ENCODE data around the gene PRSS53.

PRSS53 gene

DNA sequence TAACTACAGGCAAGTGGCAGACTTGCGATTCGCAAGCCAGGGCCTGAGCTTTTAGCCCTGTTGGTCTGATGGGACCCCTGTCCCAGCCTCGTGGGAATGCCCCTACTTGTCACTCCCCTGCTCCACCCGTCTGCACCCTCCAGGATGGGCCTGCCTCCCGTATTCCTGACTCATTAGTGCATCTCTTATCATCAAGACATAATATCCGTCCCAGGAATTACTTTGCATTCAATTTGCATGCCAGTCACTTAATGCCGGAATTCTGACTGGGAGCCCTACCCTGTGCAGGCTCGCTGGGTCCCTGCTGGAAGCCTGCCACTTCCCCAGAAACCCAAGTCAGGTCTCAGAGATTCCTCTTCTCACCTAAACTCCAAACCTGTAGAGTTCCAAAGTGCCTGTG is 3.3 kb downstream of the PRSS53 start:
- no peak overlapping the region for H3K4me3 ChIP-seq (ENCODE audit: low read depth, low read length)
- no peak overlapping the region for H3K27ac ChIP-seq
- H3K9me3 ChIP-seq (ENCODE audit: severe bottlenecking) = no peaks in the 10 kb centered on the region
- DNase-seq = no peak
- H3K27me3 ChIP-seq (ENCODE audit: insufficient read depth, low read depth, severe bottlenecking) = no peaks in the 10 kb centered on the region
- peaks cover 53% of the 10 kb centered on the region for H3K36me3 ChIP-seq
- TF ChIP-seq, protein P1, sequence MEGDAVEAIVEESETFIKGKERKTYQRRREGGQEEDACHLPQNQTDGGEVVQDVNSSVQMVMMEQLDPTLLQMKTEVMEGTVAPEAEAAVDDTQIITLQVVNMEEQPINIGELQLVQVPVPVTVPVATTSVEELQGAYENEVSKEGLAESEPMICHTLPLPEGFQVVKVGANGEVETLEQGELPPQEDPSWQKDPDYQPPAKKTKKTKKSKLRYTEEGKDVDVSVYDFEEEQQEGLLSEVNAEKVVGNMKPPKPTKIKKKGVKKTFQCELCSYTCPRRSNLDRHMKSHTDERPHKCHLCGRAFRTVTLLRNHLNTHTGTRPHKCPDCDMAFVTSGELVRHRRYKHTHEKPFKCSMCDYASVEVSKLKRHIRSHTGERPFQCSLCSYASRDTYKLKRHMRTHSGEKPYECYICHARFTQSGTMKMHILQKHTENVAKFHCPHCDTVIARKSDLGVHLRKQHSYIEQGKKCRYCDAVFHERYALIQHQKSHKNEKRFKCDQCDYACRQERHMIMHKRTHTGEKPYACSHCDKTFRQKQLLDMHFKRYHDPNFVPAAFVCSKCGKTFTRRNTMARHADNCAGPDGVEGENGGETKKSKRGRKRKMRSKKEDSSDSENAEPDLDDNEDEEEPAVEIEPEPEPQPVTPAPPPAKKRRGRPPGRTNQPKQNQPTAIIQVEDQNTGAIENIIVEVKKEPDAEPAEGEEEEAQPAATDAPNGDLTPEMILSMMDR (IDR thresholded peaks at IDR 0.05; ENCODE audit: low read depth, low read length) = no peak

DNA sequence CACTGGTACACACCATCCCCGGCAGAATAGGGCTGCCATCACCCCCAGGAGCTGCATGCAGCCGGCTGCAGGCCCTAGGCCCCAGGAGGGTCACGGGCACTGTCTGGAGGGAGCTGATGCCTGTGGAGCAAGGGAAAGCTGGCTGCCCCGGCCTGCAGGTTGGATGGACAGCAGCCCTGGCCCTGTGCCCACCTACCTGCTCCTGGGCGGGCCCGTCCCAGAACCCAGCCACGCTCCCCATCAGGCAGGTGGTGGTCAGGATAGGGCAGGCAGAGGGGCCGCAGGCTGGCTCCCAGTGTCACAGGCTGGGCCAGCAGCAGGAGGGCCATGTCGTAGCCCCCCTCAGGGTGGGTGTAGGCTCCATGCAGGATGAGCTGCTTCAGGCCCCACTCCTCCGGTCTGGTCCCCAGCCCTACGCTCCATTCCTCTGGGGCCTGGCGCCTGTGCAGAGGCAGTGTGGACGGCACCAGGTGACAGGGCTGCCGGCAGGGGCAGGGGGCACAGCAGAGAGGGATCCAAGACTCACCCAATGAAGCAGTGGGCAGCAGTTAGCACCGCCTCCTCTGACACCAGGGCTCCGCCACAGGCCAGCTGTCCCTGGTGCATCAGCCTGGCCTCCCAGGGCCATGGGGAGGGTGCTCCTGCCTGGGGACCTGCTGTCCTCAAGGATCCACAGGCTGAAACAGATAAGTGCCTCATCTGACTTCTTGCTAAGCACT is 4.0 kb downstream of the PRSS53 start:
- peaks cover 55% of the 10 kb centered on the region for H3K36me3 ChIP-seq
- no peaks in the 10 kb centered on the region for H3K9me3 ChIP-seq (ENCODE audit: severe bottlenecking)
- no peaks in the 10 kb centered on the region for H3K27me3 ChIP-seq (ENCODE audit: insufficient read depth, low read depth, severe bottlenecking)
- DNase-seq = peak; percentile 70
- H3K27ac ChIP-seq = peak overlapping the region; percentile 39
- H3K4me3 ChIP-seq (ENCODE audit: low read depth, low read length) = no peak overlapping the region
- TF ChIP-seq, protein P1 (IDR thresholded peaks at IDR 0.05; ENCODE audit: low read depth, low read length) = no peak

DNA sequence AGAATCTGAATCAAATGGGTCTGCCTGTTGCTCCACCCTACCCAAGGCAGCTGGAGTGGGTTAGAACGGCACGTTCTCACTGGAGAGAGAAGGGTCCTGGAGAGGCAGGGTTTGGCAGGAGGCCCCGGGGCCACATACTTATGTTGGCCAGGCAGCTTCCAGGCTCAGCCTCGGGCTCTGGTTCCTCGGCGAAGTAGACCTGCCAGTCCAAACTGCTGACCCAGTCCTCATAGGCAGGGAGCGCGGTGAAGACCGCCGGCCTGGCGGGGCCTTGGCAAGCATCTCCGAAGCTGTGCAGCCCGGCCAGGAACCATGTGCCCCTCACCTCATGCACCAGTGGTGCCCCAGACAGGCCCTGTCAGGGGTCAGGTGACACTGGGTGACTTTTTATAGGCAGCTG is 4.8 kb downstream of the PRSS53 start:
- H3K4me3 ChIP-seq (ENCODE audit: low read depth, low read length) = no peak overlapping the region
- H3K9me3 ChIP-seq (ENCODE audit: severe bottlenecking) = no peaks in the 10 kb centered on the region
- H3K36me3 ChIP-seq = peaks cover 55% of the 10 kb centered on the region
- TF ChIP-seq, protein P1 (IDR thresholded peaks at IDR 0.05; ENCODE audit: low read depth, low read length) = no peak
- no peaks in the 10 kb centered on the region for H3K27me3 ChIP-seq (ENCODE audit: insufficient read depth, low read depth, severe bottlenecking)
- no peak overlapping the region for H3K27ac ChIP-seq
- no peak for DNase-seq

DNA sequence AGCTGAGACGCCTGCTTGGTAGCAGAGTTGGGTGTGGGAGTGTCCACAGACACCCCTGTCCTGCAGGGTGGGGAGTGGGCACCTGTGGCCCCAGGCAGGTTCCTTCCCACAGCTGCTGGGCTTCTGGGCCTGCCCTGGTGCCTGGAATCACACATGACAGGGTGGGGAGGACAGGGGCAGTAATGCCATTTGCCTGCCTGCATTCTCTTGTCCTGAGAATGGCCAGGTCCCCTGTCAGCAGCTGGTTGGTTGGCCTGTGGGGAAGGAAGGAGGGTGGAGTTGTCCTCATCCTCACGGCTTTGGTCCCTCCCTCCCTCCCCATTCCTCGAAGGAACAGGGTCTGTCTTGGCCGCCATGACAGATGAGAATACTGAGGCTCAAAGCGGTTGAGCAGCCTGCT is 5.2 kb downstream of the PRSS53 start:
- peaks cover 57% of the 10 kb centered on the region for H3K36me3 ChIP-seq
- H3K9me3 ChIP-seq (ENCODE audit: severe bottlenecking) = no peaks in the 10 kb centered on the region
- no peak overlapping the region for H3K4me3 ChIP-seq (ENCODE audit: low read depth, low read length)
- no peak overlapping the region for H3K27ac ChIP-seq
- H3K27me3 ChIP-seq (ENCODE audit: insufficient read depth, low read depth, severe bottlenecking) = no peaks in the 10 kb centered on the region
- no peak for DNase-seq
- TF ChIP-seq, protein P1 (IDR thresholded peaks at IDR 0.05; ENCODE audit: low read depth, low read length) = no peak

DNA sequence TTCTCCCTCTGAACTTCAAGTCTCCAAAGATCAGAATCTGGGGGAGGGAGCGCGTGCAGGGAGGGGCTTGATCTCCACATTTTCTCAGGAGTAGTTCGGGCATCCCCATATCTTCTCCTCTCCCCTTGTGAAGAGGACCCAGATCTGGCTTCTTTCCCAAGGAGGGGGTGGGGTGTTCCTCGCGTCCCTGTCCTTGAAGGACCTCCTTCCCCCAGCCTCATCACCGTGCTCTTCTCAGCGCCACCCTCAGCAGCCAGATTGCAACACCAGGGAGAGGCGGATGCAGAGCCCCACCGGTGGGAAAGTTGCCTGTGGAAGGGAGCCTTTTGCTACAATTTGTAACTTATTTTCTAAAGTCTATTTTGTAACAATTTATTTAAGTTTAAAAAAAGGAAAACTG is 5.7 kb downstream of the PRSS53 start:
- TF ChIP-seq, protein P1 (IDR thresholded peaks at IDR 0.05; ENCODE audit: low read depth, low read length) = no peak
- DNase-seq = no peak
- Histone ChIP-seq H3K27ac (no peak overlapping the region), H3K9me3 (ENCODE audit: severe bottlenecking) (no peaks in the 10 kb centered on the region), H3K27me3 (ENCODE audit: insufficient read depth, low read depth, severe bottlenecking) (no peaks in the 10 kb centered on the region), H3K36me3 (peaks cover 57% of the 10 kb centered on the region), H3K4me3 (ENCODE audit: low read depth, low read length) (no peak overlapping the region)
